G401.6 (cell line): ENCODE measurements around the gene PRXL2A.

Experiments used
- FAIRE-seq: peaks from 2 replicates; lab custom pipeline; 2012; peaks lifted over from hg19 to GRCh38; lab: Jason Lieb, UNC

PRXL2A gene

GRCh38 chr10:80444646-80445319, 36.4 kb downstream of the PRXL2A start:
- no peak for FAIRE-seq

GRCh38 chr10:80447436-80448190, 39.3 kb downstream of the PRXL2A start:
- FAIRE-seq, result no peak

GRCh38 chr10:80448209-80448942, 40.0 kb downstream of the PRXL2A start:
- FAIRE-seq, result no peak

GRCh38 chr10:80449520-80449919, 41.2 kb downstream of the PRXL2A start:
- no peak for FAIRE-seq

GRCh38 chr10:80451132-80451531, 42.8 kb downstream of the PRXL2A start:
- FAIRE-seq, result no peak

GRCh38 chr10:80452069-80452468, 43.7 kb downstream of the PRXL2A start:
- FAIRE-seq, result no peak

GRCh38 chr10:80452640-80453039, 44.3 kb downstream of the PRXL2A start:
- no peak for FAIRE-seq

GRCh38 chr10:80453056-80453841, 44.9 kb downstream of the PRXL2A start:
- FAIRE-seq, result no peak

- FAIRE-seq, result no peak
Observed at GRCh38 chr10:80453842-80454512, 45.6 kb downstream of the PRXL2A start, which contains the start of gene TSPAN14. Gene TSPAN14 (plus strand): TSS chr10:80454310. CDS start chr10:80489234, 34,924 bp downstream.

GRCh38 chr10:80454513-80455460, 46.4 kb downstream of the PRXL2A start:
- no peak for FAIRE-seq

- FAIRE-seq, result no peak
Observed at GRCh38 chr10:80455461-80456349, 47.4 kb downstream of the PRXL2A start.

GRCh38 chr10:80457554-80458262, 49.4 kb downstream of the PRXL2A start:
- FAIRE-seq, result no peak

GRCh38 chr10:80458263-80458625, 49.9 kb downstream of the PRXL2A start:
- no peak for FAIRE-seq

- no peak for FAIRE-seq
Observed at GRCh38 chr10:80458638-80459037, 50.3 kb downstream of the PRXL2A start.

GRCh38 chr10:80459047-80459865, 50.9 kb downstream of the PRXL2A start:
- no peak for FAIRE-seq

- FAIRE-seq, result no peak
Observed at GRCh38 chr10:80460399-80461207, 52.3 kb downstream of the PRXL2A start.
